Heart right ventricle (tissue), 16 donors: ENCODE measurements around the gene TRAPPC1. TPM values are rescaled to one million over a fixed set of nuclear protein-coding genes. Genes with fewer than 3 reads are reported as not detected.

ENCODE experiments used
- ATAC-seq, 8 donors: fragments of 200-7000 bp; cut with Tn5 transposase; one replicate each; pipeline ENCODE4 v1.9.1; 2020; ENCODE audit warnings: mild to moderate bottlenecking in 8 of 8, moderate library complexity in 8 of 8, moderate number of reproducible peaks in 1 of 8
- DNase-seq, 2 donors: peaks; one replicate each; pipeline ENCODE4 v3.0.0-alpha.2; 2020
- H3K27ac ChIP-seq, 10 donors: fragments of 200-600 bp; sonication (generic) in 2 of 10; one replicate each; pipeline versions ENCODE4 v1.5.0 to v1.8.0; 2020 to 2022; ENCODE audit warnings: mild to moderate bottlenecking in 3 of 10
- H3K27me3 ChIP-seq, 7 donors: fragments of 200-600 bp; one replicate each; pipeline ENCODE4 v1.8.0; 2021 to 2022; ENCODE audit warnings: mild to moderate bottlenecking in 2 of 7
- H3K36me3 ChIP-seq, 9 donors: fragments of 200-600 bp; sonication (generic) in 1 of 9; one replicate each; pipeline versions ENCODE4 v1.5.0 to v1.8.0; 2020 to 2022; ENCODE audit warnings: mild to moderate bottlenecking in 2 of 9
- H3K4me1 ChIP-seq, 9 donors: fragments of 200-600 bp; sonication (generic) in 1 of 9; one replicate each; pipeline versions ENCODE4 v1.5.0 to v1.8.0; 2020 to 2022; ENCODE audit warnings: mild to moderate bottlenecking in 4 of 9
- H3K4me3 ChIP-seq, 10 donors: fragments of 200-600 bp; sonication (generic) in 2 of 10; one replicate each; pipeline versions ENCODE4 v1.5.0 to v1.8.0; 2020 to 2022; ENCODE audit warnings: mild to moderate bottlenecking in 7 of 10, moderate library complexity in 2 of 10
- H3K9me3 ChIP-seq, 11 donors: fragments of 200-600 bp in 10 of 11; sonication (generic) in 2 of 11; one replicate each; pipeline versions ENCODE4 v1.5.0 to v1.8.0; 2013 to 2022; ENCODE audit warnings: mild to moderate bottlenecking in 2 of 11, control low read depth in 1 of 11, moderate library complexity in 1 of 11
- WGBS, 2 donors: extraction: QIAGEN DNeasy Blood & Tissue Kit; methylation state at CpG; one replicate each; pipeline ENCODE4 v1.1.7; 2013; ENCODE audit warnings: inconsistent platforms in 1 of 2; 5-methylcytosine and 5-hydroxymethylcytosine counted together
- intact Hi-C, 10 donors: fragments of 100-400 bp; cut with DNase I; formaldehyde crosslinking; loops; one replicate each; pipeline versions ENCODE4 v1.11.1 to v1.14.2; 2022
- polyA plus RNA-seq, 2 donors: library from polyadenylated mRNA; stranded (reverse); fragments of 200-250 nt; gene quantifications; one replicate each; pipeline ENCODE4 v1.2.3, GENCODE V29; 2013
- total RNA-seq, 10 donors: library from RNA; stranded (reverse); fragmentation: NEBNext Ultra II Directional in 3 of 10; extraction: Animal tissue kit (Norgen Biotek cat#: 25700) in 3 of 10; gene quantifications; one replicate each; pipeline versions ENCODE4 v1.2.1 to v1.2.4, GENCODE V29; 2021 to 2023
- TF ChIP-seq, protein P1 (sequence below), 9 donors: fragments of 200-600 bp; sonication (generic) in 2 of 9; IDR thresholded peaks; one replicate each; pipeline versions ENCODE4 v1.5.0 to v1.8.0; 2021 to 2022; ENCODE audit warnings: antibody characterized with exemption in 9 of 9, mild to moderate bottlenecking in 5 of 9, moderate library complexity in 1 of 9
- donor health status: Arrhythmogenic right ventricular cardiomyopathy.
- donor health status: ischemic (EF 13 %, LVEDD 7.1; RV severe dilation, severe dysfunction).
- donor health status: healthy with polysubstance abuse.
- donor health status: DM: no; HTN: yes; CAD: no.
- donor health status: DM: no; HTN: no; CAD: no.
- donor health status: ischemic (EF 25% LVEDD 6.9; RV normal size, moderate dysfunction).
- donor health status: ischemic (EF 25% LVEDD 5.7; RV mildly dilated, moderate dysfunction).
- donor health status: healthy.
- donor health status: DM: yes; HTN: yes; CAD: no.
- donor health status: Ischemic cardiomyopathy.
- donor health status: ischemic (EF 35%, LVEDD 5.7; RV mildly dilated, moderate dysfunction).
- donor health status: nonischemic (EF 11% LVEDD 7.7; RV severe dilation, severe dysfunction).
- donor health status: DM: yes; HTN: yes; CAD: no.
- donor health status: PGD.
- donor health status: ischemic (EF 29% LVEDD 5.4; RV normal size, mild dysfunction).
- donor health status: nonischemic (EF 23%, LVEDD 6.1; RV moderate dilation, normal function).

Gene TRAPPC1
- total and polyA plus RNA-seq, 12 donors = 104 to 166 (median 121) TPM

DNA sequence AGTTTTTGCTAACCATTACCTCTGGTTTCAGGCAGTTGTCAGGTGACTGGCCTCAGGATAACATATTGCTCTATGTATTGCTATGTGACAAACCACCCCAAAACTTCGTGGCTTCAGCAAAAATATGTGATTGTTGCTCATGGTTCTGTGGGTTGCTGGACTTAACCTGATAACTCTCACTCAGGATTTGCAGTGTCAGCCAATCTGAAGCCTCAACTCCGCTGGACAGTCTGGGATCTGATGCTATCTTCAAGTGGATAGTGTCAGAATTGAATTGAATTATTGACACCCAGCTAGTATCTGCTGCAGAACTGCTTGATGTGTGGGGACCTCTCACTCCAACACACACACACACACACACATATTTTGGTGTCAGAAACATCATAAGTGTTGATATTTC, 36.0 kb upstream of the TRAPPC1 start:
- Histone ChIP-seq H3K9me3 (no peaks in the 10 kb centered on the region), H3K4me3 (no peak overlapping the region), H3K27ac (no peak overlapping the region), H3K27me3 (peaks cover 0 to 7% (median 0%) of the 10 kb centered on the region in 7 donors), H3K36me3 (no peaks in the 10 kb centered on the region), H3K4me1 (peaks cover 0 to 5% (median 0%) of the 10 kb centered on the region in 9 donors)
- DNase-seq (no peak), ATAC-seq (no peak)
- WGBS, 2 donors = 59 to 62% methylated on average over 2 of the region's 2 CpGs
- intact Hi-C loops = no loop called here
- TF ChIP-seq, protein P1, sequence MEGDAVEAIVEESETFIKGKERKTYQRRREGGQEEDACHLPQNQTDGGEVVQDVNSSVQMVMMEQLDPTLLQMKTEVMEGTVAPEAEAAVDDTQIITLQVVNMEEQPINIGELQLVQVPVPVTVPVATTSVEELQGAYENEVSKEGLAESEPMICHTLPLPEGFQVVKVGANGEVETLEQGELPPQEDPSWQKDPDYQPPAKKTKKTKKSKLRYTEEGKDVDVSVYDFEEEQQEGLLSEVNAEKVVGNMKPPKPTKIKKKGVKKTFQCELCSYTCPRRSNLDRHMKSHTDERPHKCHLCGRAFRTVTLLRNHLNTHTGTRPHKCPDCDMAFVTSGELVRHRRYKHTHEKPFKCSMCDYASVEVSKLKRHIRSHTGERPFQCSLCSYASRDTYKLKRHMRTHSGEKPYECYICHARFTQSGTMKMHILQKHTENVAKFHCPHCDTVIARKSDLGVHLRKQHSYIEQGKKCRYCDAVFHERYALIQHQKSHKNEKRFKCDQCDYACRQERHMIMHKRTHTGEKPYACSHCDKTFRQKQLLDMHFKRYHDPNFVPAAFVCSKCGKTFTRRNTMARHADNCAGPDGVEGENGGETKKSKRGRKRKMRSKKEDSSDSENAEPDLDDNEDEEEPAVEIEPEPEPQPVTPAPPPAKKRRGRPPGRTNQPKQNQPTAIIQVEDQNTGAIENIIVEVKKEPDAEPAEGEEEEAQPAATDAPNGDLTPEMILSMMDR (IDR thresholded peaks at IDR 0.05) = no peak

DNA sequence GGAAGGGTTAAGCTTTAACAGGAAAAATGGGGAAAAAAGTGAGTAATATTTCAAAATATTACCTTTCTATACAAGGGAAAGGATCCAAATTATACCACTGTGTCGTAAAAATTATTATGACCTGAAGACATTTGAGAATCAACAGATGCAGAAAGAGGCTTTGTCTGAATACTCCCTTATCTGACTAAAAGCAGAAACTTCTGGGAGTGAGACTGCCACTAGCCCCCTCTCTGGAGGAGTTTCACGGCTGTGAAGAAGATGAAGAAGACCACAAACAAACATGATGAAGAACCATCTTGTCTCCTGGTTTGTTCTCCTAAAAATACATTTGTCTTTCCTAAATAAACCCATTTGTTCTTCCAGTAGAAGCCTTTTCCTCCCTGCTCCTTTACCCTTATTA, 29.7 kb upstream of the TRAPPC1 start:
- DNase-seq (no peak), ATAC-seq (no peak)
- TF ChIP-seq, protein P1 (IDR thresholded peaks at IDR 0.05) = no peak
- Histone ChIP-seq H3K27ac (no peak overlapping the region), H3K36me3 (no peaks in the 10 kb centered on the region), H3K4me1 (peaks cover 0 to 5% (median 3%) of the 10 kb centered on the region in 9 donors), H3K9me3 (no peaks in the 10 kb centered on the region), H3K4me3 (no peak overlapping the region), H3K27me3 (peaks cover 0 to 4% (median 0%) of the 10 kb centered on the region in 7 donors)
- intact Hi-C loops = no loop called here
- 47 to 48% methylated on average over 2 of the region's 2 CpGs for WGBS, 2 donors

DNA sequence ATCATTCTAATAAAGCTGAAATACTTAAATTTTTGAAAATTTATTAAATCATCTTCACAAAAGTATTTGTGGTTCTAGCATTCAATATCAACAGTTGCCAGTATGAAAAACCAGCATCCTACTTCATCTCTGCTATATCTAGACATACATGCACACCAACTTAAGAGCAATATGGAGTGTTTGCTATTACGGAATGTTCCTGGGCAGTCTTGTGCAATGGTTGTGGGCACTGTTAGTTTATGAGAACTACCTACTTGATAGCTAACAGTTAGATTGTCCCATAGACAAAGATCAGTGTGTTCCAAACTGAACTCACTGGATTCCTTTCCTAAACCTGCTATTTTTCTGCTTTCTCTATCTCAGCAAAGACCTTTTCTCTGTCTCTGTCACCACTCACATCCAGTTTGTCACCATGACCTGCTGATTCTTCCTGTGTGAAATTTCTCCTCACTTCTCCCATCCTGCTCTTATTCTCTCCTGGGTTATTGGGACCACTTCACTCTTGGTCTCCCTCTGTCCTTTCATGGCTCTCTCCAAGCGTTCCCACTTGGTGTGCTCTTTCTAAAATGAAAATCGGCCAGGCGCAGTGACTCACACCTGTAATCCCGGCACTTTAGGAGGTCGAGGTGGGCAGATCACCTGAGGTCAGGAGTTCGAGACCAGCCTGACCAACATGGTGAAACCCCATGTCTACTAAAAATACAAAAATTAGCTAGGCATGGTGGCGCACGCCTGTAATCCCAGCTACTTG, 27.9 kb upstream of the TRAPPC1 start:
- H3K27ac ChIP-seq = no peak overlapping the region
- no peak for ATAC-seq
- 91 to 97% methylated on average over 9 of the region's 9 CpGs for WGBS, 2 donors
- H3K27me3 ChIP-seq = peaks cover 0 to 4% (median 0%) of the 10 kb centered on the region in 7 donors
- H3K4me3 ChIP-seq = no peak overlapping the region
- TF ChIP-seq, protein P1 (IDR thresholded peaks at IDR 0.05) = no peak
- no peaks in the 10 kb centered on the region for H3K36me3 ChIP-seq
- peaks cover 0 to 21% (median 11%) of the 10 kb centered on the region in 9 donors for H3K4me1 ChIP-seq
- intact Hi-C loops = no loop called here
- no peak for DNase-seq
- H3K9me3 ChIP-seq = no peaks in the 10 kb centered on the region

DNA sequence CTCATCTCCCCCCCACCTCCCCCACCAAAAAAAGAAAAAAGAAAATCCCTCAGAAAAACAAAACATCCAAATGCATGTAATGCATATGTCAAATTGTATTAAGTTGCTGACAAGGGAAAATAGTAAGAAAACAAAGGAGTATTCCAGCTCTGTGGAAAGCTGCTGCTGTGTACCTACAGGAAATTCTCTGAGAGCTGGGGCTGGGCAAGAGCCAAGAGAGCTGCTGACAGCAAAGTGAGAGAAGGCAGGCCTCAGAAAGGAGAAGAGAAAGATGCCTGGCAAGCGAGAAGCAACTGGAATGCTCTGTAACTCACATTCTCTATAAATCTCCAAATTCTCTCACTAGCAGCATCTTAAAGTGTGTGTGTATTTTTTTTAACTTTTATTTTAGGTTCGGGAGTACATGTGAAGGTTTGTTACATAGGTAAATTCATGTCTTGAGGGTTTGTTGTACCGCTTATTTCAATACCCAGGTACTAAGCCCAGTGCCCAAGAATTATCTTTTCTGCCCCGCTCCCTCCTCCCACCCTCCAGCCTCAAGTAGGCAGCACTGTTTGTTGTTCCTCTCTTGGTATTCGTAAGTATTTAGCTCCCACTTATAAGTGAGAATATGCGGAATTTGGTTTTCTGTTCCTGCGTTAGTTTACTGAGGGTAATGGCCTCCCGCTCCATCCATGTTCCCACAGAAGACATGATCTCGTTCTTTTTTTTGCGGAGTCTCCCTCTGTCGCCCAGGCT, 24.7 kb upstream of the TRAPPC1 start:
- no peak overlapping the region for H3K4me3 ChIP-seq
- no peaks in the 10 kb centered on the region for H3K9me3 ChIP-seq
- ATAC-seq (peak; percentile 75 to 96 (median 91)), DNase-seq (peak; percentile 62 to 69)
- TF ChIP-seq, protein P1 (IDR thresholded peaks at IDR 0.05) = no peak
- H3K36me3 ChIP-seq = no peaks in the 10 kb centered on the region
- H3K27me3 ChIP-seq = peaks cover 0 to 4% (median 0%) of the 10 kb centered on the region in 7 donors
- H3K4me1 ChIP-seq = peaks cover 0 to 21% (median 11%) of the 10 kb centered on the region in 9 donors
- WGBS, 2 donors = 53 to 56% methylated on average over 11 of the region's 11 CpGs
- intact Hi-C loops = no loop called here
- H3K27ac ChIP-seq = peak overlapping the region in 2 of 10 donors; percentile 44 to 47
